Kidney epithelial cell (primary cell): ENCODE measurements around the gene GOPC. TPM values are rescaled to one million over a fixed set of nuclear protein-coding genes. Genes with fewer than 3 reads are reported as not detected.
"Not testable (repeated sequence)": the region's sequence is repeated elsewhere in the genome, so short reads cannot be mapped to it uniquely, and the experiment has no call there.

Experiments used
- DNase-seq: peaks from one replicate; pipeline ENCODE4 v3.0.0-alpha.2; 2010; ENCODE audit warnings: low read depth
- H3K27me3 ChIP-seq: 2 replicates; pipeline ENCODE4 v1.6.0; 2011; ENCODE audit warnings: low read length; ENCODE audit not compliant: control insufficient read depth, insufficient read depth
- H3K36me3 ChIP-seq: 2 replicates; pipeline ENCODE4 v1.5.1; 2011; ENCODE audit warnings: low read length; ENCODE audit not compliant: control insufficient read depth, insufficient read depth
- H3K4me3 ChIP-seq: 2 replicates; pipeline ENCODE4 v1.5.1; 2011; ENCODE audit warnings: low read depth, mild to moderate bottlenecking, control low read depth, low read length
- total RNA-seq: library from RNA; depleted of rRNA; stranded (reverse); fragments of >200 nt; gene quantifications from 2 replicates; pipeline ENCODE4 v1.2.3, GENCODE V29; 2015
- TF ChIP-seq, protein P1 (sequence below): IDR thresholded peaks from 2 replicates; pipeline ENCODE4 v1.5.1; 2011; ENCODE audit warnings: mild to moderate bottlenecking, moderate library complexity, low read length, control low read depth, inconsistent platforms; ENCODE audit not compliant: insufficient read depth, poor library complexity, severe bottlenecking

The GOPC gene
- total RNA-seq, 1 donor from 2014 or later = 25.9 TPM

DNA sequence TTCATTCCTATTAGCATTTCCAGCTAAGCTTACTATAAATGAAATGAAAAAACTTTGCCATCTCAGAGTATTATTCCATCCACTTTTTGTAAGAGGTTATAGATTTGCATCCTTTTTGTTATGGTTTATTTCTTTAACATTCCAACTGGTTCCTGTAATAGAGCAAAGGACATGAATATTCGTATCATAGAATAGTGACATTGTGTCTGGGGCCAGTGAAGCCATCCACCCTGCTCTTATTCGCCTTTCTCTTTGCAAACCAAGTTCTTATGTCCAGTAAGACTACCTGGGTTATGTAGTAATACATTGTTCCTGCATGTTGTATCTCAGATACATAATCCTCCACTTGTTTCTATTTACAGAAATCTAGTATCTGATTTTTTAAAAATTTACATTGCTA, 76.7 kb downstream of the GOPC start:
- no peaks in the 10 kb centered on the region for H3K27me3 ChIP-seq
- no peaks in the 10 kb centered on the region for H3K36me3 ChIP-seq
- H3K4me3 ChIP-seq = no peak overlapping the region
- TF ChIP-seq, protein P1, sequence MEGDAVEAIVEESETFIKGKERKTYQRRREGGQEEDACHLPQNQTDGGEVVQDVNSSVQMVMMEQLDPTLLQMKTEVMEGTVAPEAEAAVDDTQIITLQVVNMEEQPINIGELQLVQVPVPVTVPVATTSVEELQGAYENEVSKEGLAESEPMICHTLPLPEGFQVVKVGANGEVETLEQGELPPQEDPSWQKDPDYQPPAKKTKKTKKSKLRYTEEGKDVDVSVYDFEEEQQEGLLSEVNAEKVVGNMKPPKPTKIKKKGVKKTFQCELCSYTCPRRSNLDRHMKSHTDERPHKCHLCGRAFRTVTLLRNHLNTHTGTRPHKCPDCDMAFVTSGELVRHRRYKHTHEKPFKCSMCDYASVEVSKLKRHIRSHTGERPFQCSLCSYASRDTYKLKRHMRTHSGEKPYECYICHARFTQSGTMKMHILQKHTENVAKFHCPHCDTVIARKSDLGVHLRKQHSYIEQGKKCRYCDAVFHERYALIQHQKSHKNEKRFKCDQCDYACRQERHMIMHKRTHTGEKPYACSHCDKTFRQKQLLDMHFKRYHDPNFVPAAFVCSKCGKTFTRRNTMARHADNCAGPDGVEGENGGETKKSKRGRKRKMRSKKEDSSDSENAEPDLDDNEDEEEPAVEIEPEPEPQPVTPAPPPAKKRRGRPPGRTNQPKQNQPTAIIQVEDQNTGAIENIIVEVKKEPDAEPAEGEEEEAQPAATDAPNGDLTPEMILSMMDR = no peak
- DNase-seq = no peak

GRCh38 chr6:117521791-117522502, 80.4 kb downstream of the GOPC start:
- no peaks in the 10 kb centered on the region for H3K27me3 ChIP-seq
- no peak overlapping the region for H3K4me3 ChIP-seq
- DNase-seq = no peak
- no peaks in the 10 kb centered on the region for H3K36me3 ChIP-seq
- TF ChIP-seq, protein P1 = no peak

GRCh38 chr6:117520603-117521395, 81.5 kb downstream of the GOPC start:
- H3K4me3 ChIP-seq = no peak overlapping the region
- TF ChIP-seq, protein P1 = no peak

GRCh38 chr6:117518870-117519269, 83.4 kb downstream of the GOPC start:
- Histone ChIP-seq H3K36me3 (no peaks in the 10 kb centered on the region), H3K4me3 (no peak overlapping the region), H3K27me3 (no peaks in the 10 kb centered on the region)
- no peak for DNase-seq
- TF ChIP-seq, protein P1 = no peak

More at GRCh38 chr6:117520603-117521395, 81.5 kb downstream of the GOPC start:
- Histone ChIP-seq H3K36me3 (no peaks in the 10 kb centered on the region), H3K27me3 (no peaks in the 10 kb centered on the region)
- DNase-seq = no peak

DNA sequence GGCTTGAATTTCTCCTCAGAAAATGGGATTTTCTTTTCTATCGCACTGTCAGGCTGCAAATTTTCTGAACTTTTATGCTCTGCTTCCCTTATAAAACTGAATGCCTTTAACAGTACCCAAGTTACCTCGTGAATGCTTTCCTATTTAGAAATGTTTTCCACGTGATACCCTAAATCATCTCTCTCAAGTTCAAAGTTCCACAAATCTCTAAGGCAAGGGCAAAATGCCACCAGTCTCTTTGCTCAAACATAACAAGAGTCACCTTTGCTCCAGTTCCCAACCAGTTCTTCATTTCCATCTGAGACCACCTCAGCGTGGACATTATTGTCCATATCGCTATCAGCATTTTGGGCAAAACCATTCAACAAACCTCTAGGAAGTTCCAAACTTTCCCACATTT, 84.3 kb downstream of the GOPC start:
- DNase-seq, H3K36me3 ChIP-seq, H3K4me3 ChIP-seq, H3K27me3 ChIP-seq: not testable (repeated sequence)

GRCh38 chr6:117515326-117515725, 87.0 kb downstream of the GOPC start:
- TF ChIP-seq, protein P1 = no peak
- no peaks in the 10 kb centered on the region for H3K27me3 ChIP-seq
- H3K36me3 ChIP-seq = no peaks in the 10 kb centered on the region
- H3K4me3 ChIP-seq = no peak overlapping the region
- no peak for DNase-seq
